ENCODE results near the gene SNRNP25.

DNA sequence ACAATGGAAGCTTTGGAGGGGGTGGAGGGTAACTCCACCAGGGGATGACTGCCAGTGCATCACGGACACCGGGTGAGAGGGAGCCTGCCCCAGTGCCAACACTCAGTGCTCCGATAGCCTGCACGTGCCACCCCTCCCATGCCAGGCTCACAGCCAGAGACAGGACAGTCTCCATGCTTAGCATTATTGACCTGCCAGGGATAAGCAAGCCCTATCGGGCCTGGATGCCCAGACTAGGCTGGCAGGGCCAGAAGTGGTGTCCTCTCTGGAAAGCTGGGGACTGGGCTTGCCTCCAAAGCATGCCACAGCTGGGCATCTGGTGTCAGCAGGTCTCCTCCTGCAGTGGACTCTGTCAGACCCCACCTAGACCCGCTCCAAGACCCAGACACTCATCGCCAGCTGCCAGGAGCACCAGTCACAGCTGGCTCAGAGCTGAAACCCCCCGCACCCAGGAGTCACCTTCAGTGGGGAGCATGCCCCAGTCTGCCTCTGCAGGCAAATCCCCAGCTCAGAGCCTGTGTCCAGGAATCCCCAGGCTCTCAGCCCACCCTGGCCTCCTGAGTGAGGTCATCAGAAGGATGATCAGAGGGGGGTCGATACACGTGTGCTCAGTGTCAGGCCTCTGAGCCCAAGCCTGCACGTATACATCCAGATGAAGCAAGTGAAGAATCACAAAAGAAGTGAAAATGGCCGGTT lies 20.6 kb downstream of the SNRNP25 start:
- TF ChIP-seq, protein P1, sequence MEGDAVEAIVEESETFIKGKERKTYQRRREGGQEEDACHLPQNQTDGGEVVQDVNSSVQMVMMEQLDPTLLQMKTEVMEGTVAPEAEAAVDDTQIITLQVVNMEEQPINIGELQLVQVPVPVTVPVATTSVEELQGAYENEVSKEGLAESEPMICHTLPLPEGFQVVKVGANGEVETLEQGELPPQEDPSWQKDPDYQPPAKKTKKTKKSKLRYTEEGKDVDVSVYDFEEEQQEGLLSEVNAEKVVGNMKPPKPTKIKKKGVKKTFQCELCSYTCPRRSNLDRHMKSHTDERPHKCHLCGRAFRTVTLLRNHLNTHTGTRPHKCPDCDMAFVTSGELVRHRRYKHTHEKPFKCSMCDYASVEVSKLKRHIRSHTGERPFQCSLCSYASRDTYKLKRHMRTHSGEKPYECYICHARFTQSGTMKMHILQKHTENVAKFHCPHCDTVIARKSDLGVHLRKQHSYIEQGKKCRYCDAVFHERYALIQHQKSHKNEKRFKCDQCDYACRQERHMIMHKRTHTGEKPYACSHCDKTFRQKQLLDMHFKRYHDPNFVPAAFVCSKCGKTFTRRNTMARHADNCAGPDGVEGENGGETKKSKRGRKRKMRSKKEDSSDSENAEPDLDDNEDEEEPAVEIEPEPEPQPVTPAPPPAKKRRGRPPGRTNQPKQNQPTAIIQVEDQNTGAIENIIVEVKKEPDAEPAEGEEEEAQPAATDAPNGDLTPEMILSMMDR (IDR thresholded peaks at IDR 0.05): no peak
- TF ChIP-seq POLR2A (IDR thresholded peaks at IDR 0.05): no peak
